ENCODE measurements around the gene SH3BGRL3. TPM values are rescaled to one million over a fixed set of nuclear protein-coding genes. Genes with fewer than 3 reads are reported as not detected.
"Not testable (repeated sequence)": the region's sequence is repeated elsewhere in the genome, so short reads cannot be mapped to it uniquely, and the experiment has no call there.

Gene SH3BGRL3
- total RNA-seq, 1 experiment from 2014 or later = 38.9 TPM

DNA sequence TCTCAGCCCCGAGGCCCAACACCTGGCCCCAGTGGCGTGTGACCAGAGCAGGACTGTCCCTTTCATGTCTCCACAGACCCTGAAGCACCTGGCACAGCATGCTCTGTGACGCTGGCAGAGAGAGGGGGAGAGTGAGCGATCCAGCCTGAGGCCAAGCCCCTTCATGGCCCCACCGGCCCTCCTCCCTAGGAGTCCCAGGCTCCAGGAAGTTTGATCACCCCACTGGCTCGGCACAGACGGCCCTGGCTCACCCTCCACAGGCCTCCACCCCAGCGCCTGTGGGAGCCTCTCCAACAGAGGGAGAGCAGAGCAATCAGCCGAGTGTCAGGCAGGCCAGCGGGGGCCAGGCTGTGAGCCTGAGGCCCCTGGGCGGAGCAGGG lies 11.0 kb downstream of the SH3BGRL3 start:
- no peaks in the 10 kb centered on the region for H3K9me3 ChIP-seq (replicated peaks)

DNA sequence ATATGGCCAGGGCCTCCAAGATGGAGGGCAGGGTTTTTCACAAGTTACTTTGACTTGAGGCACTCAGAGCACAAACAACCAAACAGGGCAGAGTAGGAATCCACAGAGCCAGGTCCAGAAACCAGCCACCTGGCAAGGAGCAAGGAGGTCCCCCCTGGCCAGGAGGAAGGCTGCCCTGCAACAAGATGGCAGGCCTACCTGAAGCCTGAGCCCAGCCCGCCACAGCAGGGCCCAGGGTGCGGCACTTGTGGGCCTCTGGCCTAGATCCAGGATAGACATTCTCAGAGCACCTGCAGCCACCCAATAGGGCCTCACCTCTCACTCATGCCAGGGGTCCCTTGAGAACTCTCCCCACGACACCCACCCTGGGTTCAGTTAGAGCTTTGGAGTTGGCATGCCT lies 11.5 kb downstream of the SH3BGRL3 start:
- no peaks in the 10 kb centered on the region for H3K27me3 ChIP-seq (replicated peaks)
- no peaks in the 10 kb centered on the region for H3K4me1 ChIP-seq (replicated peaks)
- no peak for DNase-seq (ENCODE audit: low read depth in 1 of 2, low spot score in 2 of 2)
- no peak overlapping the region for H3K27ac ChIP-seq
- 0 out of 2 replicates have a peak, but pooled peaks cover 3% of the 10 kb centered on the region for H3K36me3 ChIP-seq
- H3K4me3 ChIP-seq = no peak overlapping the region
- no peaks in the 10 kb centered on the region for H3K9me3 ChIP-seq (replicated peaks)

More for the DNA sequence above, 11.0 kb downstream of the SH3BGRL3 start:
- Histone ChIP-seq H3K4me1 (replicated peaks) (no peaks in the 10 kb centered on the region), H3K4me3 (no peak overlapping the region), H3K36me3 (no peaks in the 10 kb centered on the region), H3K27me3 (replicated peaks) (no peaks in the 10 kb centered on the region), H3K27ac (no peak overlapping the region)
- DNase-seq (ENCODE audit: low read depth in 1 of 2, low spot score in 2 of 2) = no peak

DNA sequence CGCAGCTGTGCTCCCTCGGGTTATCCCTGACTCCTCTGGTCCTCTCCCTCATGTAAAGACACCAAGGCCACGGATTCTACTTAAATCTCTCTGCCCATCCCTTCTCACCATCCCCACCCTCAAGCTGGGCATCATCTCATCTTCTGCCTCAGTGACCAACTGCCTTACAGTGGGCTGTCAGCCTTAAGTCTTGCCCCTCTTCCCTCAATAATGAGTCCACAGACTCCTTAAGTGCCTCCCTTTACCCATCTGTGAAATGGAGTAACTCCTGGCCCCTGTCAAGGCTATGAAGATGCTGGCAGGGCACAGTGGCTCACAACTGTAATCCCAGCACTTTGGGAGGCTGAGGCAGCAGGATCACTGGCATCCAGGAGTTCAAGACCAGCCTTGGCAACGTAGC lies 12.1 kb downstream of the SH3BGRL3 start:
- Histone ChIP-seq H3K27ac (no peak overlapping the region), H3K36me3 (0 out of 2 replicates have a peak, but pooled peaks cover 4% of the 10 kb centered on the region), H3K9me3 (replicated peaks) (no peaks in the 10 kb centered on the region), H3K27me3 (replicated peaks) (no peaks in the 10 kb centered on the region), H3K4me1 (replicated peaks) (no peaks in the 10 kb centered on the region), H3K4me3 (no peak overlapping the region)
- no peak for DNase-seq (ENCODE audit: low read depth in 1 of 2, low spot score in 2 of 2)

DNA sequence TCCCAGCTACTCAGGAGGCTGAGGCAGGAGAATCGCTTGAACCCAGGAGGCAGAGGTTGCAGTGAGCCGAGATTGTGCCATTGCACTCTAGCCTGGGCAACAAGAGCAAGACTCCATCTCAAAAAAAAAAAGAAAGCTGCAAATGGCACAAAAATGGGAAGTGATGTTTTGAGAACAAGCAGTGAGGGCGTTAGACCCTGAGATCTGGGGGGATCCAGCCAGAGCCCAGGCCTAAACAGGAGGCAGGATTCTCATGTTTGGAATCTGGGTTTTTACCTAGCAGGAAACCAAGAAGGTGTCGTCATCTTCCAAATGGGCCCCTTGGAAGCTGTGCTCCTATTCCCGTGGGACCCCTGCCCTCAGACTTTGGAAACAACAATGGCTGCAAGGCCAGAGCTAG lies 12.8 kb downstream of the SH3BGRL3 start:
- not testable (repeated sequence) for H3K4me1 ChIP-seq (replicated peaks); DNase-seq (ENCODE audit: low read depth in 1 of 2, low spot score in 2 of 2); H3K27me3 ChIP-seq (replicated peaks); H3K4me3 ChIP-seq; H3K27ac ChIP-seq; H3K36me3 ChIP-seq; H3K9me3 ChIP-seq (replicated peaks)

DNA sequence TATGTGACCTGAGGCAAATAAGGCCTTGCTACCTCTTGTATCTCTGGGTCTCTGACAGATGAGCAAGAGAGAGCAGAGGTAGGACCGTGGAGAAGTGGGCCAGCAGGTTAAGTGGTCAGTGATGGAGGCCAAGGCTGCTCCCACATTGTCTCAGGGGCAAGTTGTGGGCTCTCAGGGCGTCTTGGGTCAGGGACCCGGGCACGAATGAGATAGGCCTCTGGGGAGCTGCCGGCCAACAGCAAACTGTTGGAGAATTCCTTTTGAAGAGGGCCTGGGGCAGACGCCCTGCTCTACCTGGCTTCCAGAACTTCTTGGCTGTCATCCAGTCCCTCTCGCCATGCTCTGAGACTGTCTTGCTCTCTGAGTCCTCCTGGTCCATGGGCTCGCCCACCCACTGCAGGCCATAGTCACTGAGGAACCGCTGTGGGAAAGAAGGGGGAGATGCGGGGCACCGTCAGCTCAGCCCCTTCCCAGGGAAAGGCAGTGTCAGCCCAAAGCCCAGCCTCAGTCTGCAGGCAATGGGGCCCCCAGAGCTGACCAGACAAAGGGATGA lies 14.1 kb downstream of the SH3BGRL3 start:
- no peaks in the 10 kb centered on the region for H3K27me3 ChIP-seq (replicated peaks)
- H3K36me3 ChIP-seq = 0 out of 2 replicates have a peak, but pooled peaks cover 4% of the 10 kb centered on the region
- H3K4me1 ChIP-seq (replicated peaks) = no peaks in the 10 kb centered on the region

DNA sequence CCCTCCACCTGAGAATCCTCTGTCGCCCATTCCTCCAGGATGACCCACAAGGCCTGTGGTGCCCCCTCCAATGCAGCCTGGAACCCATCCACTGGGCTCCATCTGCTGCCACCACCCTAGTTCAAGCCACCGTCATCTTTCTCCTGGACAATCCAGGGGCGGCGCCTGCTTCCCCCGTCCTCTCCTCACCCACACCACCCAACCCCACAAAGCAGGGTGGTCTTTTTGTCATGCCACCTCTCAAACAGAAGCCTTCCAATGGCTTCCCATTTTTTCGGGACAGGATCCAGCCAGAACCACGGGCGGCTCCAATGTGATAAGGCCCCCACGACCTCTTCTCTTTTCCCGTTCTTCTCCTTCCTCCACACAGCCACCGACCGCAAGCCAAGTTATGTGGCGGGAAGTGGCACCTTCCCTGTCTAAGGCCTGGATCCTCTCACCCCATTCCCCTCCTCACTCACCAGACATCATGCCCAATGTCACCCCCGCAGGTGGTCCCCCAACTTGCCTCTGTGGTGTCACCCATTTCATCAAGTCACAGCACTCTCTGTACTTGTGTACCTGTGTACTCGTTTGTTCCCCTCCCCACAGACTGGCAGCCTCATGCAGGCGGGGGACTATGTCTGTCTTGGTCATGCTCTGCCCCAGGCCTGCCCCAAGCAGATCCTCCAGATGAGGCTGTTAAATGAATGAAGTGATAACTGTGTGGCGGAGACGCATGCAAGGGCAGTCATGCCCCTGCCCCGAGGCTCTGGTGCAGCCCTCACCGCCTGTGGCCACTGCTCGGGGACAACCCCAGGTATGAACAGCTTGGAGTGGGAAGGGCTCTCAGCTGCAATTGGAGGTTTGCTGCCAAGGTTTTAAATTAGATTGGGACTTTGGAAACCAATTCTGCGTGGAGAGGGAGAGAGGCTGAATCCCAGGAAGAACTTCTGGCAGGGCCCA lies 15.6 kb downstream of the SH3BGRL3 start:
- no peak for DNase-seq (ENCODE audit: low read depth in 1 of 2, low spot score in 2 of 2)
- no peak overlapping the region for H3K27ac ChIP-seq

More for the DNA sequence above, 14.1 kb downstream of the SH3BGRL3 start:
- DNase-seq (ENCODE audit: low read depth in 1 of 2, low spot score in 2 of 2) = no peak
- Histone ChIP-seq H3K4me3 (no peak overlapping the region), H3K9me3 (replicated peaks) (no peaks in the 10 kb centered on the region), H3K27ac (no peak overlapping the region)

DNA sequence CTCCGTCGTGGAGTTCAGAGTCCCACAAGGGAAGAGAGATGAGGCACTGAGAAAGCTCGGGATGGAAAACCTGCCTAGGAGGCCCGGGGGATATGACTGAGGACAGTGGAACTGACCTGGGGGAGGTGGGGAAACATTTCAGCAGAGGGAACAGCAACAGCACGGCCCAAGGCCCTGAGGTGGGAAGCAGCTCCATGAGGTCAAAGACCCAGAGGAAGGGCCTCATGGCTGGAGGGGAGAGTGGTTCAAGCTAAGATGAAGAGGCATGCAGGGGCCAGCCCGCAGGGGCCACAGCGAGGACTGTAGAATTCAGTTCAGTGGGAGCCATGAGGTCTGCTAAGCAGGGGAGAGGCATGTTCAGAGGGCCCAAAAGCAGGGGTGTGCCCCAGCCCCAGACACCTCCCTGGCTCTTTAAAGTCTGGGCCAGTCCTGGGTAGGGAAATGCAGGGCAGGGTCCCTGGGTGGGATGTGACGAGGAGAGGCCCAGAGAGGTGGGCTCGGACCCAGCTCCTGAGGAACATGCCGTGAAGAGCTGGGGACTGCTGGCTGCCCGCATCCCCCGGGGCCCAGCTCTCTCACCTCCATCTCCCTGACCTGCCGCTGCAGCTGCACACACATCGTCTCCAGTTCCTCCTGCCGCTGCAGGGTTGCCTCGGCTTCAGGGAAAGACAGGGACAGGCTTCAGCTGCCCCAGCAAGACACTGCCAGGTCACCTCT lies 16.6 kb downstream of the SH3BGRL3 start:
- H3K36me3 ChIP-seq = 0 out of 2 replicates have a peak, but pooled peaks cover 4% of the 10 kb centered on the region

More for the DNA sequence above, 15.6 kb downstream of the SH3BGRL3 start:
- Histone ChIP-seq H3K4me1 (replicated peaks) (no peaks in the 10 kb centered on the region), H3K36me3 (0 out of 2 replicates have a peak, but pooled peaks cover 4% of the 10 kb centered on the region), H3K27me3 (replicated peaks) (no peaks in the 10 kb centered on the region), H3K9me3 (replicated peaks) (no peaks in the 10 kb centered on the region), H3K4me3 (no peak overlapping the region)

DNA sequence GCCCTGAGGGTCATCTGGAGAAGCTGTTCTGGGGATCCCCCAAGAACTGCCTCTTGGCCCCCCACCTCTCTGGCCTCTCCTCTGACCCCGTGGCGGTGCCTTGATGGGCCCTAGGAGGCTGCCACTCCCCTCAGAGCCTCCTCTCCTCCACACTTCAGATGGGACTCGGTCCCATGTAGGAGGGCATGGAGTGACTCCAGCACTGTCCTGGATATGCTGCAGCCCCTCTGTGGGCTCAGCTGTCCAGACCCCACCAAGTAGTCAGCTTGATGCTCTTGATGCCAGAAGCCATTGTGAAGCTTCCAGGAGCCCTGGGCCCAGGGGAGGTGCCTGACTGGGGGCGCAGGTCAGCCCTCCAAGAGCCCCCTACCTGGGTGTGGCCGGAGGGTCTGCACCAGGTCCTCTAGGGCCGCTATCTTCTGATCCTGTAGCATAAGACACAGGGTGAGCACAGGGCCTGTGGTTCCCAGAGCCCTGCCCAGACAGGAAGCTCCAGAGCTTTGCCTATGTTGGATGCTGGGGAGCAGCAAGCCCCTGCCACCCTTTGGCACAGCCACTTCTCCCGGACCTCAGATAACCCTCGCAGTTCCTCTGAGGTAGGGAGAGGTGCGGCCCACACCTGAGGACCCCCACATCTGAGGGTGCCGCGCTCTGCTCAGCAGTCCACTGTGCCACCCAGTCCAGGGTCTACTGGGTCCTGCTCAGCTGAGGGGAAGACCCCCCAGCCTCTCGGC lies 17.3 kb downstream of the SH3BGRL3 start:
- H3K27me3 ChIP-seq (replicated peaks) = no peaks in the 10 kb centered on the region
- 0 out of 2 replicates have a peak, but pooled peaks cover 4% of the 10 kb centered on the region for H3K36me3 ChIP-seq
- H3K4me3 ChIP-seq = no peak overlapping the region
- H3K27ac ChIP-seq = no peak overlapping the region
- no peak for DNase-seq (ENCODE audit: low read depth in 1 of 2, low spot score in 2 of 2)
- H3K4me1 ChIP-seq (replicated peaks) = no peaks in the 10 kb centered on the region
- no peaks in the 10 kb centered on the region for H3K9me3 ChIP-seq (replicated peaks)

More for the DNA sequence above, 16.6 kb downstream of the SH3BGRL3 start:
- H3K27ac ChIP-seq = no peak overlapping the region
- H3K9me3 ChIP-seq (replicated peaks) = no peaks in the 10 kb centered on the region
- no peaks in the 10 kb centered on the region for H3K27me3 ChIP-seq (replicated peaks)
- DNase-seq (ENCODE audit: low read depth in 1 of 2, low spot score in 2 of 2) = peak in 1 of 2 experiments; percentile 37
- no peaks in the 10 kb centered on the region for H3K4me1 ChIP-seq (replicated peaks)
- no peak overlapping the region for H3K4me3 ChIP-seq

DNA sequence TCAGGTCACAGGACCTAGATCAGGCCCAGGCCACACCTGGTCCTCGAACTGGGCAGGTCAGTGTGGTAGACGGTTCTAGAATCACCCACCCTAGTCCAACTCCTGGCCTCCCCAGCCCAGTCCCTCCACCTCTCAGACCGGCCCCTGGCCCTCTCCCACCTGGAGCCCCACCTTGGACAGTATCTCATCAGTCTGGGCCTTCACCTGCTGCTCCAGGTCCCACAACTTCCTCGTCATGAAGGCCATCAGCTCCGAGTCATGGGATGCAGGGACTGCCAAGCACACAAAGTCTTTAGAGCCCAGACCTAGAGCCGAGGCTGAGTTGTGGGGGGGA lies 17.9 kb downstream of the SH3BGRL3 start:
- Histone ChIP-seq H3K9me3 (replicated peaks) (no peaks in the 10 kb centered on the region), H3K4me1 (replicated peaks) (peaks cover 2% of the 10 kb centered on the region), H3K4me3 (no peak overlapping the region), H3K27me3 (replicated peaks) (no peaks in the 10 kb centered on the region), H3K27ac (no peak overlapping the region), H3K36me3 (0 out of 2 replicates have a peak, but pooled peaks cover 4% of the 10 kb centered on the region)
- no peak for DNase-seq (ENCODE audit: low read depth in 1 of 2, low spot score in 2 of 2)

DNA sequence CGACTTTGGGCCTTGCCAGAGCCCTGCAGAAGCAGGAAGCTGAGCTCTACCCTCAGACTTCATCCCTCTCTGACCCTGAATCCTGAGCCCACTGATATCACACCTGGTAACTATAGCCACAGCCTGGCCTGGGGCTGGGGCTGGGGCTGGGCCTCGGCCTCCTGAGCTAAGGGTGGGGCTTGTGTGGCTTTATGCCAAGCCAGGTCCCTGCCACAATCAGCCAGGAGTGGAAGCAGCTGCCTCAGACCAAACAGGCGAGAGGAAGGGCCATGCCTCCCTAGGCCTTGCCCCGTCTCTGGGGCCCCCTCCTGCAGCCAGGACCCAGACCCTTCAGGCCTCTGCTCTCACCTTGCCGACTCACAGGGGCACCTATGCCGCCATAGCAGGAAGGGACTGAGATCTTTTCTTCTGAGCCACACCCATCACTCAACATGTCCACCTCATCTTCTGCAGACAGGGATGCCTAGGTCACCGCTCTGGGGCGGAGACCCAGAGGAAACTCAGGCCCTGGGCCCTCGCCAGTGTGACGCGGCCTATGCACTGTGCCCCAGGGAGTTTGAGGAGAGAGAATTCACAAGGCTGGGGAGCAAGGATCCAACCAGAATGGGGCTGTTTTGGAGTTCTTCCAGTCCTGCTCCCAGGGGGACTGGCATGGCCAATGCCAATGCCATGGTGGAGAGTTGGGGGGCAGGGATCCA lies 20.8 kb downstream of the SH3BGRL3 start:
- DNase-seq (ENCODE audit: low read depth in 1 of 2, low spot score in 2 of 2) = peak in 1 of 2 experiments; percentile 36
- no peaks in the 10 kb centered on the region for H3K9me3 ChIP-seq (replicated peaks)
- H3K27ac ChIP-seq = no peak overlapping the region
- H3K36me3 ChIP-seq = 0 out of 2 replicates have a peak, but pooled peaks cover 4% of the 10 kb centered on the region
- no peaks in the 10 kb centered on the region for H3K27me3 ChIP-seq (replicated peaks)
- H3K4me1 ChIP-seq (replicated peaks) = peaks cover 10% of the 10 kb centered on the region
- no peak overlapping the region for H3K4me3 ChIP-seq

DNA sequence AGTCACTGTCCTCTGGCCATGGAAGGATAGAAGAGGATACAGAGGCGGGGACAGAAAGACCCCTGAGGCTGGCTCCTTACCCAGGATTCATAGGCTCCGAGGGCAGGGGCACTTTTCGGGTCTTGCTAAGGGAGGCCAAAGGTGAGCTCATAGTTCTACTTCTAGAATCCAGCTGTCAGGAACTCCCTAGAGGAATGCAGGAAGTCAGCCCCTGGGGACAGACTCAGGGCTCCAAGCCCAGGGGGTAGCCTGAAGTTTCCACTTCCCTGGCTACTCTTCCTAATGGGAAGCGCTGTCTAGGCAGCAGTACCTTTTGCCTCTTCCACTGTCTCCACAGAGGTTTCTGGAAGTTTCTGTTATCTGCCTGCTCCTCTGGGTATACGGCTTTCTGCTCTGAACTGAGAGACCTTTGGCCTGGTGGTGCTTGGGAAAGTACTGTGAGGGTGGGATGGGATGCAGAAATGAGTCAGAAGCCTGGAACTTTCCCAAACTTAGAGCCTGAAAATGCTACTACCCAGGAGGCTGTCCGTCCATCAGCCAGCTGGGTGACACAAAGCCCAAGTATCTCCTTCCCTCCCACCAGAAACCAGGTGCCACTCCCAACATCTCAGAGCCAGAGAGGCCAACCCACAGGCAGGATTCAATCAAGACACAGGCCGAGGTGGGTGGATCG lies 23.0 kb downstream of the SH3BGRL3 start:
- H3K9me3 ChIP-seq (replicated peaks) = no peaks in the 10 kb centered on the region
- peak in 1 of 2 experiments; percentile 40 for DNase-seq (ENCODE audit: low read depth in 1 of 2, low spot score in 2 of 2)
- H3K4me3 ChIP-seq = no peak overlapping the region
- H3K36me3 ChIP-seq = no peaks in the 10 kb centered on the region
- no peaks in the 10 kb centered on the region for H3K27me3 ChIP-seq (replicated peaks)
- no peak overlapping the region for H3K27ac ChIP-seq
- H3K4me1 ChIP-seq (replicated peaks) = peaks cover 16% of the 10 kb centered on the region

DNA sequence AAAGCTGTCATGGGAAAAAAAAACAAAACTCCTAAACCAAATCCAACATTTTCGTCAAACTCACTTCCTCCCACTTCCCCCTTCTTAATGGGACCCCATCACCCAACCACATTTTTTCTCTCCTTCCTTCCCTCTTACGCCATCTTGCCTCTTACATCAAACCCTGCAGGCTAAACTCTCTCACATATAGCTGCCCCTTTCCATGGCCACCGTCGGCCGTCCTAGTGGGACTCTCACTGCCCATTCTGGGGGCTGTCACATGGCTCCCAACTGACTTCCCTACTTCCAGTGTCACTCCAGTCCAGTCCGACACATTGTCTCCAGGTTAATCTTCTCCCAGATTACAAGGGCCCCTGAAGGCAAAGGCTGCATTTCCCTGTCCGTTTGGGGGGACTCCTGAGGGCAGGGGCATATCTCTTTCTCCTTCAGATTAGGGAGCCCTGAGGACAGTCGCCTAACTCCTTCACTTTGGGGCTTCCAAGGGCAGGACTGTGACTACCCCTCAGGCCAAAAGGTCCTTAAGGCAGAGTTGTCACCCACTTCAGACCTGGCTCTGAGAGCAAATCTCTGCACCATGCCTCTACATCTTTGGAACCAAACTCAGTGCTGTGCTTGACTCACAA lies 25.9 kb downstream of the SH3BGRL3 start:
- peak overlapping the region; percentile 47 for H3K27ac ChIP-seq

More for the DNA sequence above, 25.9 kb downstream of the SH3BGRL3 start:
- Histone ChIP-seq H3K27me3 (replicated peaks) (no peaks in the 10 kb centered on the region), H3K36me3 (no peaks in the 10 kb centered on the region), H3K9me3 (replicated peaks) (no peaks in the 10 kb centered on the region), H3K4me3 (peak overlapping the region; percentile 58), H3K4me1 (replicated peaks) (peaks cover 16% of the 10 kb centered on the region)
- no peak for DNase-seq (ENCODE audit: low read depth in 1 of 2, low spot score in 2 of 2)
